Stimulated activated CD4-positive, alpha-beta T cell treated with anti-CD3 and anti-CD28 coated beads, Interleukin-1b, Interleukin-23, amount 100 ng/mL, for 1 hour (primary cell): ENCODE results near the gene LZTS2.

Experiments
- DNase-seq, 2 donors: peaks; one replicate each; pipeline ENCODE4 v3.0.0-alpha.2; 2020; ENCODE audit warnings: low read depth in 2 of 2

The LZTS2 gene

DNA sequence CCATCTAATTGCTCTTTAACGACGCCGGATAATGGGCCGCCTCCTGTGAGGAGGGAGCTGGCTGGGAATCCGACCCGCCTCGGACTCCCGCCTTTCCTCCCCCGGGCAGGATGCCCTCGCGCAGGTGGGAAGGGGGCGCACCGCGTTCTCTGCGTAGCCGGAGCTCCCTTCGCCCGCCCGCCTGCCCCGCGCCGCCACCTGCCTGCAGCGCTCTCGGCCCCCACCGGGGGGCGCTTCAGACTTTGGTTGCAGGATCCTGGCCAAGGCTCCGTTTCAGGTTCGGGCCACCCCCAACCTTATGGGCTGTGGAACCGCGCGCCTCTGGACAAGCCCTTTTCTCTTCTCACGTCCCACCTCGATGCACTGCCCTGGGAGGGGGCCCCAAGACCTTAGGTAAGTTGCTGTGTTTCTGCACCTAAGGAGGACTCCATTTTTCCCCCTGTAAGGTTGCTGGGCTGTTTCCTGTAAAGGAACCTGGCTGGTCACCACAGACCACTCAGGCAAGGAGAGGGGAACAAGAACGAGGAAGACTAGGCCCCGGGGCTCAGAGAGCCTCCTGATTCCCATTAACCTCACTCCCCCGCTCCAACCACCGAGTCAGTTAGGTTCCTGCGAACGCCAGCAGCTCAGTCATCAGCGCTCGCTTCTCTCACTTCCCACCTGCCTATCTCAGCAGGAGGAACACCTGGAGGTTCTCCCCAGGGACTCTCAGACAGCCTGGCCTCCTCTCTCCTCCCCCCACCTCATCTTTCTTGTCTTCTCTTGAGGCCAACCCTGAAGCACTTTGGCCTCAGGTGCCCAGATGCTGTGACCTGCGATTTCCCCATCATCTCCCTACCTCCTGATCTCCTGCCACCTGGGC, 50.8 kb downstream of the LZTS2 start:
- DNase-seq = peak; percentile 50 to 75

DNA sequence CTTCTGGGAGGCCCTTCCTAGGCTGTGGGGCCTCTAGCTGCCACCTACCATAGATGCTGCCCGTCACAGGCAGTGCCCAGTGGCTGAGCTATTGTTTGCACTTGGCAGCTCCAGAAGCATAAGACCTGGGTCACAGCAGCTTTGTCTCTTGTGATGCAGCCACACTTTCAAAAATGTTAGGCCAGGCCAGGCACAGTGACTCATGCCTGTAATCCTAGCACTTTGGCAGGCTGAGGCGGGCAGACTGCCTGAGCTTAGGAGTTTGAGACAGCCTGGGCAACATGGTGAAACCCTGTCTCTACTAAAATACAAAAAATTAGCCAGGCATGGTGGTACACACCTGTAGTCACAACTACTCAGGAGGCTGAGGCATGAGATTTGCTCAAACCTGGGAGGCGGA, 52.7 kb downstream of the LZTS2 start:
- DNase-seq = no peak

GRCh38 chr10:101053516-101053915, 53.9 kb downstream of the LZTS2 start:
- DNase-seq = no peak

- no peak for DNase-seq
These were observed 54.7 kb downstream of the LZTS2 start for GRCh38 chr10:101054351-101054750.

- DNase-seq = no peak
These were observed 55.3 kb downstream of the LZTS2 start for GRCh38 chr10:101054876-101055275.

- DNase-seq = no peak
These were observed 55.8 kb downstream of the LZTS2 start for GRCh38 chr10:101055411-101055810.

GRCh38 chr10:101056365-101057151, 57.0 kb downstream of the LZTS2 start:
- no peak for DNase-seq
